ENCODE data around the gene HSBP1. TPM values are rescaled to one million over a fixed set of nuclear protein-coding genes. Genes with fewer than 3 reads are reported as not detected.

HSBP1 gene
- total and polyA plus RNA-seq, 2 of the 4 experiments (the other 2 are of a cell fraction), result 8.8 to 65.2 TPM

- no peak overlapping the region for H3K4ac ChIP-seq (ENCODE audit: low read depth, low read length)
- no peak overlapping the region for H3K23ac ChIP-seq (ENCODE audit: low read depth, low read length)
- ATAC-seq (ENCODE audit: low read depth), result no peak
- H3K4me1 ChIP-seq (ENCODE audit: control insufficient read depth, insufficient read depth, low read length), result peaks cover 8% of the 10 kb centered on the region
- BruUV-seq (replicated peaks), result no TSS peak
- H2AFZ ChIP-seq (replicated peaks; ENCODE audit: low read length, poor library complexity), result no peak overlapping the region
- H3K9ac ChIP-seq (ENCODE audit: low read depth, low read length), result no peak overlapping the region
- no peak overlapping the region for H2BK5ac ChIP-seq (ENCODE audit: low read depth, low read length, poor library complexity, severe bottlenecking)
- H3K9me3 ChIP-seq (ENCODE audit: control insufficient read depth, insufficient read depth, low read length), result no peaks in the 10 kb centered on the region
- WGBS, 2 experiments (ENCODE audit: extremely low coverage in 2 of 2, insufficient read length in 1 of 2), result no CpG with 5 or more reads among the region's 3 CpGs
- no peak overlapping the region for H3K4me3 ChIP-seq (ENCODE audit: insufficient read depth, low read depth, low read length)
- no peaks in the 10 kb centered on the region for H3K36me3 ChIP-seq (ENCODE audit: control insufficient read depth, insufficient read depth, low read length)
- POLR2A ChIA-PET (ENCODE audit: unreplicated experiment), result interaction anchor here (0.7 kb wide), 1 partner anchor 1895 kb away, joined by 3 read pairs; no protein-coding TSS in a partner anchor
- H4K20me1 ChIP-seq (ENCODE audit: insufficient read depth, low read length), result peaks cover 4% of the 10 kb centered on the region; the same call in 1 of the 2 replicates
- no peak overlapping the region for H3K27ac ChIP-seq (ENCODE audit: insufficient read depth, low read length)
- no peak overlapping the region; the same call in 1 of the 2 replicates for H2BK120ac ChIP-seq (ENCODE audit: low read depth, low read length)
- H2BK20ac ChIP-seq (ENCODE audit: low read depth, low read length), result no peak overlapping the region
- no peak overlapping the region for H3K4me2 ChIP-seq (ENCODE audit: low read depth, low read length)
- intact Hi-C loops (cut with micrococcal nuclease), result no loop called here
- H2AK9ac ChIP-seq (replicated peaks; ENCODE audit: low read depth, low read length, poor library complexity), result peak overlapping the region; percentile 45
- H3K14ac ChIP-seq (replicated peaks; ENCODE audit: low read depth, low read length), result no peak overlapping the region
- no peak overlapping the region for H3K18ac ChIP-seq (ENCODE audit: low read depth, low read length)
- TF ChIP-seq NFE2L2 (IDR thresholded peaks at IDR 0.05; ENCODE audit: low read depth, low read length) (no peak), CTCF (conservative IDR thresholded peaks at IDR 0.05; ENCODE audit: low read depth, low read length) (no peak), POLR2A (IDR thresholded peaks at IDR 0.05; ENCODE audit: low read depth, low read length) (no peak), MAZ (IDR thresholded peaks at IDR 0.05; ENCODE audit: borderline replicate concordance, low read depth, low read length) (no peak), SMC3 (IDR thresholded peaks at IDR 0.05; ENCODE audit: low read depth, low read length) (no peak), USF2 (IDR thresholded peaks at IDR 0.05; ENCODE audit: low read depth, low read length) (no peak), MAFK (IDR thresholded peaks at IDR 0.05; ENCODE audit: low read depth, low read length) (no peak), BHLHE40 (IDR thresholded peaks at IDR 0.05; ENCODE audit: low read depth, low read length) (no peak), FOS (IDR thresholded peaks at IDR 0.05; ENCODE audit: low read depth, low read length) (no peak), CHD1 (IDR thresholded peaks at IDR 0.05; ENCODE audit: low read depth, low read length) (no peak), RFX5 (IDR thresholded peaks at IDR 0.05; ENCODE audit: low read depth, low read length) (no peak), MXI1 (IDR thresholded peaks at IDR 0.05; ENCODE audit: borderline replicate concordance, low read depth, low read length) (no peak), CEBPB (IDR thresholded peaks at IDR 0.05; ENCODE audit: low read depth, low read length) (no peak), ELK1 (IDR thresholded peaks at IDR 0.05; ENCODE audit: borderline replicate concordance, low read depth, low read length) (no peak), RAD21 (IDR thresholded peaks at IDR 0.05; ENCODE audit: low read length) (no peak), RCOR1 (IDR thresholded peaks at IDR 0.05; ENCODE audit: insufficient replicate concordance, low read length) (no peak)
- DNase-seq, result no peak
- CTCF ChIA-PET, result no interaction called here
- no peak overlapping the region for H4K91ac ChIP-seq (ENCODE audit: insufficient read depth, low read depth, low read length)
- H3K27me3 ChIP-seq (ENCODE audit: control insufficient read depth, insufficient read depth, low read length), result no peaks in the 10 kb centered on the region
- H3K79me1 ChIP-seq (ENCODE audit: low read depth in 1 of 2, low read length in 2 of 2), result peaks cover 6 to 7% of the 10 kb centered on the region in 2 experiments
- H3K9me1 ChIP-seq (ENCODE audit: insufficient read depth, low read length), result peaks cover 1% of the 10 kb centered on the region
- H2BK15ac ChIP-seq (ENCODE audit: low read depth, low read length), result no peak overlapping the region
- dilution Hi-C loops (cut with HindIII; ENCODE audit: low sequenced_read_pairs, unreplicated experiment), result no loop called here
- in situ Hi-C loops (cut with MboI; ENCODE audit: low sequenced_read_pairs), result no loop called here
- no peak overlapping the region for H2AK5ac ChIP-seq (ENCODE audit: low read depth, low read length)
- no peak overlapping the region for H3K56ac ChIP-seq (ENCODE audit: extremely low read depth, insufficient read depth, low read length)
- H4K8ac ChIP-seq (ENCODE audit: low read depth in 2 of 2, low read length in 2 of 2), result no peak overlapping the region
- H4K5ac ChIP-seq (ENCODE audit: low read depth, low read length), result no peak overlapping the region
Observed at GRCh38 chr16:83803811-83804210, 4.0 kb upstream of the HSBP1 start.
